Gastroesophageal sphincter (tissue), 3 donors: ENCODE measurements around the gene NFE2.

Experiments used
- POLR2A ChIP-seq, 2 donors: fragments of 450-650 bp; IDR thresholded peaks; one replicate each; pipeline ENCODE4 v1.6.1; 2017; ENCODE audit warnings: antibody characterized with exemption in 2 of 2, mild to moderate bottlenecking in 2 of 2, moderate library complexity in 1 of 2
- POLR2AphosphoS5 ChIP-seq: sonication (generic); formaldehyde crosslinking; IDR thresholded peaks from one replicate; pipeline ENCODE4 v1.6.1; 2017; ENCODE audit warnings: antibody characterized with exemption
- TF ChIP-seq, protein P1 (sequence below), 4 experiments: fragments of 200-600 bp in 2 of 4; fragments of 450-650 bp in 2 of 4; sonication (generic) in 1 of 4; IDR thresholded peaks; one replicate each; pipeline ENCODE4 v1.5.1; 2017 to 2019; ENCODE audit warnings: antibody characterized with exemption in 4 of 4, mild to moderate bottlenecking in 2 of 4, moderate library complexity in 2 of 4

DNA sequence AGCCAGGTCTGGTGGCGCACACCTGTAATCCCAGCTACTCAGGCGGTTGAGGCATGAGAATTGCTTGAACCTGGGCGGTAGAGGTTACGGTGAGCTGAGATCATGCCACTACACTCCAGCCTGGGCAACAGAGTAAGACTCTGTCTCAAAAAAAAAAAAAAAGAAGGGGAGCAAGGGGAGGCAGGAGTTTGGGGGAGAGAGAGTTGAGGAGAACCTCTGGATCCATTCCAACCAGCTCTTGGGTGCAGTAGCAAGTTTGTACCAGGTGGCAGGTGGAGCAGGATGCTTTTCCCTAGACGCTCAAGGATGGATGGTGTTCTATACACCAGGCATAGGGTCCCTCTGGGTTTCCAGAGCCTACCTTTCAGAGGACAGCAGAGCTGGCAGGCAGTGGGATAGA is 1.9 kb downstream of the NFE2 start:
- TF ChIP-seq POLR2AphosphoS5 (no peak), POLR2A (IDR thresholded peaks at IDR 0.05) (no peak)
- TF ChIP-seq, protein P1, sequence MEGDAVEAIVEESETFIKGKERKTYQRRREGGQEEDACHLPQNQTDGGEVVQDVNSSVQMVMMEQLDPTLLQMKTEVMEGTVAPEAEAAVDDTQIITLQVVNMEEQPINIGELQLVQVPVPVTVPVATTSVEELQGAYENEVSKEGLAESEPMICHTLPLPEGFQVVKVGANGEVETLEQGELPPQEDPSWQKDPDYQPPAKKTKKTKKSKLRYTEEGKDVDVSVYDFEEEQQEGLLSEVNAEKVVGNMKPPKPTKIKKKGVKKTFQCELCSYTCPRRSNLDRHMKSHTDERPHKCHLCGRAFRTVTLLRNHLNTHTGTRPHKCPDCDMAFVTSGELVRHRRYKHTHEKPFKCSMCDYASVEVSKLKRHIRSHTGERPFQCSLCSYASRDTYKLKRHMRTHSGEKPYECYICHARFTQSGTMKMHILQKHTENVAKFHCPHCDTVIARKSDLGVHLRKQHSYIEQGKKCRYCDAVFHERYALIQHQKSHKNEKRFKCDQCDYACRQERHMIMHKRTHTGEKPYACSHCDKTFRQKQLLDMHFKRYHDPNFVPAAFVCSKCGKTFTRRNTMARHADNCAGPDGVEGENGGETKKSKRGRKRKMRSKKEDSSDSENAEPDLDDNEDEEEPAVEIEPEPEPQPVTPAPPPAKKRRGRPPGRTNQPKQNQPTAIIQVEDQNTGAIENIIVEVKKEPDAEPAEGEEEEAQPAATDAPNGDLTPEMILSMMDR (IDR thresholded peaks at IDR 0.05), result no peak
